NCI-H2196 treated with DMSO at 0.1 percent for 48 hours (cell line): ENCODE measurements around the gene RPS8.
"Not testable (repeated sequence)": the region's sequence is repeated elsewhere in the genome, so short reads cannot be mapped to it uniquely, and the experiment has no call there.

ENCODE experiments used
- DNase-seq: peaks from one replicate; lab custom pipeline; 2025; ENCODE audit not compliant: unreplicated experiment; lab: John Stamatoyannopoulos, UW

Gene RPS8

GRCh38 chr1:44802306-44803061 lies 27.1 kb downstream of the RPS8 start:
- DNase-seq = no peak

- DNase-seq = no peak
These were observed 27.6 kb downstream of the RPS8 start for GRCh38 chr1:44803062-44803311.

DNA sequence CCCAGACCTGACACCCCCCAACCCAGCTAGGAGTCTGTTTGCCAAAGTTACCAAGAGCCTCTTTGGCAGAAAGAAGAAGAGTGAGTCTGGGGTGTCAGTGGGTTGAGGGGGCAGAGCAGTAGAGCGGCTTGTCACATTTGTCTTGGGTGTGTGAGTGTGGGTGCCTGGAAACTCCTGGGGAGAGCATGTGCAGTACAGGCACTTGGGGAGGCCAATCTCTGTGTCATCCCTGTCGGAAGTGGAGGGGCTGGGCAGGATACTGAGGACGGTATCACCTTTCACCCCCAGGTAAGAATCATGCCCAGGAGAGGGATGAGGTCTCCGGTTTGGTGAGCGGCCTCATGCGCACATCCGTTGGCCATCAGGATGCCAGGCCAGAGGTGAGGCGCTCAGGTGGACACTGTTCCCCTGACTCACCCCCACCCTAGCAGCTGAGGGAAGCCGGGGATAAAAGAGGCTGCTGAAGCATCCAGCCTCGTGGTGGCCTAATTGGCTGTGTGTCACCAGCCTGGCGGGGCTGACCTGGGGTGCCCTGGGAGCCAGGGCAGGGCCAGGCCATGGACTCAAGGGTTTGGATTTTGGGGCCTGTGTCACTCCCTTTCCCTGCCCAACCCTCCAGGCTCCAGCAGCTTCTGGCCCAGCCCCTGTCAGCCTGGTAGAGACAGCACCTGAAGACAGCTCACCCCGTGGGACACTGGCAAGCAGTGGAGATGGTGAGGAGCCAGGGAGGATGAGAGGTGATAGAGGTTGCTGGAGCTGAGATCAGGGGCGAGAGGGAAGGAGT lies 28.2 kb downstream of the RPS8 start:
- DNase-seq = no peak

GRCh38 chr1:44805311-44806024 lies 30.1 kb downstream of the RPS8 start:
- DNase-seq = no peak

GRCh38 chr1:44806025-44806703 lies 30.8 kb downstream of the RPS8 start:
- DNase-seq = no peak

- DNase-seq = no peak
These were observed 31.5 kb downstream of the RPS8 start, which contains the start of gene DYNLT4 for GRCh38 chr1:44806704-44807363. TSS of gene DYNLT4 (minus strand) at chr1:44807351. CDS start at chr1:44806668, 683 bp downstream.

DNA sequence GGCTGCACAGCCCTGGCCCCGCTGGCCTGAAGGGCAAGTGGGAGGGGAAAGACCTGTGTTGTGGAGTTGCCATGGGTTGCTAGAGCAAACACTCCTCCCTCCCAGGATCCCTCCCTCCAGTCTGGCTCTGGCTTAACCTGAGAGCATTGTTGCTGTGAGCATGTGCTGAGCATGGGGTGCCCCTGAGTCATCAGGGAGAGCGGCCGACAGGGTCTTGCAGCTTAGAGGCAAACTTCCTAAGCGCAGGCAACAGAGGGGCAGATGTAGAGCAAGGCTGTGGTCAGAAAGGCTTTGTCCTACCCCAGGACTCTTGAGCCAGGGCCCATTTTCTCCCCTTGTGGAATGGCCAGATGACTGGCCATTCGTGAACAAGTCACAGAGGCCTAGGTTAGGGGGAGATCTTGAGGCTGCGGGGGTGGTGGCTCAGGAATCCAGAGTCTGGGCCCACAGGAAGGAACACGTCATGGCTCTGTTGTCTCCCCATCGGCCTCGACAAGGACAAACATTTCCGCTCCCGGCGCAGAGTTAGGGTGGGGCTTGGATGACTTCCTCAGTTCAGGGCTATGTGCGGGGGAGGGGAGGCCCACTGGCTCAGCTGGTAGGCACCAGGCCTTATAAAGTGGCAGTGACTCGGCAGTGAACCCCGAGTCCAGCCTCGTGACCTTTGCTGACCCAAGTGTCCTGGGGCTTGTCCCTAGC lies 32.2 kb downstream of the RPS8 start:
- DNase-seq = peak; percentile 95

- no peak for DNase-seq
These were observed 33.0 kb downstream of the RPS8 start, which contains the start of gene BTBD19 for GRCh38 chr1:44808063-44808937. TSS of gene BTBD19 (plus strand) at chr1:44808523. CDS start at chr1:44808821, 298 bp downstream.

- DNase-seq = no peak
These were observed 33.9 kb downstream of the RPS8 start for GRCh38 chr1:44808938-44809917.

GRCh38 chr1:44810101-44810761 lies 34.9 kb downstream of the RPS8 start:
- DNase-seq = peak; percentile 71

- not testable (repeated sequence) for DNase-seq
These were observed 35.4 kb downstream of the RPS8 start for GRCh38 chr1:44810762-44811105.

DNA sequence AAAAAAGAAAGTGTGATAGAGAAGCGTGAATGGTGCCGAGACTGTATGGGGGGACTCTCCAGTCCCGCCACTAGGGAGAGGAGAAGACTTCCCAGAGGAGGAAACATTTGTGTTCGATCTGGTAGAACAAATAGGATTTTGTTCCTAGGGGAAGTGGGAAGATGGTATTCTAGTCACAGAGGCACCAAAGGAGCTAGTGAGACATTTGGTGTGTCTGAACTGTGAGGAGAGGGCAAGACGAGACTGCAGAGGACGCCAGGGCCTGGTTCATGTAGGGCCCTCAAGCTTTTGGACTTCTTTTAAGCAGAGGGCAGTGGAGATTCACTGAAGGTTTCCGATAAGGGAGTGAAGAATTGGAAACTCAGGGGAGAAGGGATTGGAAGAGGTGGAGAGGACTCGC lies 35.9 kb downstream of the RPS8 start:
- no peak for DNase-seq

DNA sequence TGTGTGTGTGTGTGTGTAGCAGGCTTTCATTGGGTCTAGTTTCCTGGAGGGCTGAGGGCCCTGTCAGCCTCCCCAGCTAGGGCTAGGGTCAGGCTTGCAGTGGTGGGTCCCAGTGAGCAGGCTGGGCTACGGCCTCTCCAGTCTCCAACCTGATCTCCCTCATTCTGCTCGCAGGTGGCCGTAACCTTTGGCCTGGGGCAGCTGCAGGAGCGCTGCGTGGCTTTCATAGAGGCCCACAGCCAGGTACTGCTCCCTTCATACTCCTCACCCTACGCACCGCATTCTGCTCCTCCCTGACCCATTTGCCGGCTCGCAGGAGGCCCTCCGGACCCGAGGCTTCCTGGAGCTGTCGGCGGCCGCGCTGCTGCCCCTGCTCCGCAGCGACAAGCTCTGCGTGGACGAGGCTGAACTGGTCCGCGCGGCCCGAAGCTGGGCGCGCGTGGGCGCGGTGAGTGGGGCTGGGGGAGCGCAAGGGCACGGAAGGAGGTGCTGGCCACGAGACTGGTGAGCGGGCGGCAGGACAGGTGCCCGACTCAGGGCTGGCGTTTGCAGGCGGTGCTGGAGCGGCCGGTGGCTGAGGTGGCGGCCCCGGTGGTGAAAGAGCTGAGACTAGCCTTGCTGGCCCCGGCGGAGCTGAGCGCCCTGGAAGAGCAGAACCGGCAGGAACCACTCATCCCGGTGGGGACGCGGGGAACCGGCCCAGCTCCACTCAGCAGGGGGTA lies 37.6 kb downstream of the RPS8 start:
- DNase-seq = no peak

GRCh38 chr1:44815926-44816325 lies 40.6 kb downstream of the RPS8 start:
- DNase-seq = not testable (repeated sequence)

DNA sequence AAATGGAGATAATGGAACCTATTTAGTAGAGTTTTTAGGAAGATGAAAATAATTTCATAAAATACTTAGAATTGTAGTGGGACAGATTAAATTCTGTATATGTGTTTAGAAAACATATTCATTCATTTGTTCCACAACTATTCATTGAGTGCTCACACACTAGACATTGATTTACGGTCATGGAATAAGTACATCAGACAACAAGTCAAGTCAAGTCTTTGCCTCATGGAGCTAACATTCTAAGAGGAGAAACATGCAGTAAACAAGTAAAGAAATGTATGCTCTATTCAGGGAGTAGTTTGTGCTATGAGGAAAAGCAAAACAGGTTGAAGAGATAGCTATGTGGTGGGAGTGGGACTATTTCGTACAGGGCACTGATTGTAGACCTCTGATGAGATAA lies 42.0 kb downstream of the RPS8 start:
- no peak for DNase-seq

DNA sequence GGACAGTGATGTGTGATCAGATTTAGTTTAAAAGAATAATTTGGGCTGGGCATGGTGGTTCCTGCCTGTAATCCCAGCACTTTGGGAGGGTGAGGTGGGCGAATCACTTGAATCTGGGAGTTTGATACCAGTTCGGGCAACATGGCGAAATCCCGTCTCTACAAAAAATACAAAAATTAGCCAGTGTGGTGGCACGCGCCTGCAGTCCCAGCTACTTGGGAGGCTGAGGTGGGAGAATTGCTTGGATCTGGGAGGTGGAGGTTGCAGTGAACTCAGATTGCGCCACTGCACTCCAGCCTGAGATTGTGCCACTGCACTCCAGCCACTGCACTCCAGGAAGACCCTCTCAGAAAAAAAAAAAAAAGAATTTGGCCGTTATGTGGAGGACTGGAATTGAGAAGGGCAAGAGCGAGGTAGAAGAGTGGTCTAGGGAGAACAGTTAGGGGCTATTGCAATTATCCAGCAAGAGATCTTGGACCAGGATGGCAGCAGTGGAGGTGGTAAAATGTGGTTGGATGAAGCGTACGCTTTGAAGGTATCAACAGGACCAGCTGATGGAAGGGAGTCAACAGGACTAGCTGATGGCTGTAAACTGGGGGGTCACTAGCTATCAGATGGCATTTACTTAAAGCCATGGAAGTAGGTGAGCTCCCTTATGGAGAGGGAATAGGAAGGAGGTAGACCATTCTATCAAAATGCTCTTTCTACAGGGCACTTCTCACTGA lies 42.6 kb downstream of the RPS8 start:
- DNase-seq = no peak
